ENCODE data around the gene EIF1AD. TPM values are rescaled to one million over a fixed set of nuclear protein-coding genes. Genes with fewer than 3 reads are reported as not detected.

Gene EIF1AD
- total RNA-seq, 1 experiment from 2014 or later, result 77.0 TPM

GRCh38 chr11:66012371-66012945 is 10.5 kb upstream of the EIF1AD start:
- Histone ChIP-seq H3K36me3 (ENCODE audit: low read depth, low read length) (no peaks in the 10 kb centered on the region), H3F3A (ENCODE audit: low read length, unreplicated experiment) (no peaks in the 10 kb centered on the region), H3K79me2 (ENCODE audit: low read length) (no peaks in the 10 kb centered on the region), H3K27ac (ENCODE audit: low read length) (no peak overlapping the region), H3K9me3 (ENCODE audit: low read length) (no peaks in the 10 kb centered on the region), H3K4me3 (ENCODE audit: low read length) (peak overlapping the region; percentile 59), H2AFZ (ENCODE audit: low read length) (peak overlapping the region; percentile 75), H3K4me2 (ENCODE audit: low read length) (peak overlapping the region; percentile 84), H3K9ac (ENCODE audit: low read length) (no peak overlapping the region), H4K20me1 (ENCODE audit: low read length) (no peaks in the 10 kb centered on the region), H3K9me2 (replicated peaks; ENCODE audit: low read length) (no peaks in the 10 kb centered on the region), H3K4me1 (ENCODE audit: insufficient read depth, low read length) (peaks cover 49% of the 10 kb centered on the region), H3K27me3 (ENCODE audit: low read length) (no peaks in the 10 kb centered on the region)
- ChIA-PET POLR2A (ENCODE audit: unreplicated experiment) (no interaction called here), CTCF (no interaction called here)
- TF ChIP-seq EZH2phosphoT487 (IDR thresholded peaks at IDR 0.05; ENCODE audit: borderline replicate concordance, low read length) (no peak; the same call in 1 of the 2 replicates), EZH2 (IDR thresholded peaks at IDR 0.05; ENCODE audit: low read length, unreplicated experiment) (no peak)
- TF ChIP-seq, protein P1, sequence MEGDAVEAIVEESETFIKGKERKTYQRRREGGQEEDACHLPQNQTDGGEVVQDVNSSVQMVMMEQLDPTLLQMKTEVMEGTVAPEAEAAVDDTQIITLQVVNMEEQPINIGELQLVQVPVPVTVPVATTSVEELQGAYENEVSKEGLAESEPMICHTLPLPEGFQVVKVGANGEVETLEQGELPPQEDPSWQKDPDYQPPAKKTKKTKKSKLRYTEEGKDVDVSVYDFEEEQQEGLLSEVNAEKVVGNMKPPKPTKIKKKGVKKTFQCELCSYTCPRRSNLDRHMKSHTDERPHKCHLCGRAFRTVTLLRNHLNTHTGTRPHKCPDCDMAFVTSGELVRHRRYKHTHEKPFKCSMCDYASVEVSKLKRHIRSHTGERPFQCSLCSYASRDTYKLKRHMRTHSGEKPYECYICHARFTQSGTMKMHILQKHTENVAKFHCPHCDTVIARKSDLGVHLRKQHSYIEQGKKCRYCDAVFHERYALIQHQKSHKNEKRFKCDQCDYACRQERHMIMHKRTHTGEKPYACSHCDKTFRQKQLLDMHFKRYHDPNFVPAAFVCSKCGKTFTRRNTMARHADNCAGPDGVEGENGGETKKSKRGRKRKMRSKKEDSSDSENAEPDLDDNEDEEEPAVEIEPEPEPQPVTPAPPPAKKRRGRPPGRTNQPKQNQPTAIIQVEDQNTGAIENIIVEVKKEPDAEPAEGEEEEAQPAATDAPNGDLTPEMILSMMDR (conservative IDR thresholded peaks at IDR 0.05; ENCODE audit: low read depth, low read length), result no peak
- BruUV-seq (replicated peaks), result no TSS peak
- no peak for ATAC-seq
- intact Hi-C loops (cut with micrococcal nuclease), result no loop called here
- no peak for DNase-seq

- no peak for TF ChIP-seq EZH2 (IDR thresholded peaks at IDR 0.05; ENCODE audit: low read length, unreplicated experiment)
- no peak; the same call in 1 of the 2 replicates for TF ChIP-seq EZH2phosphoT487 (IDR thresholded peaks at IDR 0.05; ENCODE audit: borderline replicate concordance, low read length)
- TF ChIP-seq, protein P1 (conservative IDR thresholded peaks at IDR 0.05; ENCODE audit: low read depth, low read length), result no peak
- Histone ChIP-seq H3K4me2 (ENCODE audit: low read length) (peak within 1 kb of the TSS; percentile 84), H3K9ac (ENCODE audit: low read length) (no peak within 1 kb of the TSS), H4K20me1 (ENCODE audit: low read length) (no peaks in the 10 kb centered on the region), H3K27ac (ENCODE audit: low read length) (peak within 1 kb of the TSS; percentile 33), H3K79me2 (ENCODE audit: low read length) (no peaks in the 10 kb centered on the region), H3K9me2 (replicated peaks; ENCODE audit: low read length) (no peaks in the 10 kb centered on the region), H2AFZ (ENCODE audit: low read length) (peak within 1 kb of the TSS; percentile 75), H3F3A (ENCODE audit: low read length, unreplicated experiment) (no peaks in the 10 kb centered on the region), H3K9me3 (ENCODE audit: low read length) (no peaks in the 10 kb centered on the region), H3K4me1 (ENCODE audit: insufficient read depth, low read length) (peaks cover 49% of the 10 kb centered on the region), H3K4me3 (ENCODE audit: low read length) (peak within 1 kb of the TSS; percentile 59), H3K36me3 (ENCODE audit: low read depth, low read length) (no peaks in the 10 kb centered on the region), H3K27me3 (ENCODE audit: low read length) (no peaks in the 10 kb centered on the region)
- DNase-seq (no peak), ATAC-seq (peak; percentile 5)
- ChIA-PET CTCF (interaction anchor here (0.6 to 1.2 kb wide), 2 partner anchors 33 to 118 kb away, joined by 3 to 8 read pairs; no protein-coding TSS in a partner anchor), POLR2A (ENCODE audit: unreplicated experiment) (interaction anchor here (0.6 kb wide), 1 partner anchor 100 kb away, joined by 3 read pairs; no protein-coding TSS in a partner anchor)
- intact Hi-C loops (cut with micrococcal nuclease), result no loop called here
- no TSS peak for BruUV-seq (replicated peaks)
Measured at GRCh38 chr11:66011785-66012303, 9.9 kb upstream of the EIF1AD start, which contains the start of gene CST6. TSS of gene CST6 (plus strand) at chr11:66012008. CDS start at chr11:66012045, 37 bp downstream.
